ENCODE results near the gene SCGB3A1. TPM values are rescaled to one million over a fixed set of nuclear protein-coding genes. Genes with fewer than 3 reads are reported as not detected.

The SCGB3A1 gene
- total and polyA plus RNA-seq, 3 experiments from 2014 or later, result 0.95 to 2.0 (median 1.6) TPM

GRCh38 chr5:180553530-180553929 is 37.8 kb downstream of the SCGB3A1 start:
- no peaks in the 10 kb centered on the region for H3K36me3 ChIP-seq (ENCODE audit: insufficient read depth, low read length)

GRCh38 chr5:180548563-180548962 is 42.7 kb downstream of the SCGB3A1 start:
- CTCF ChIA-PET, result no interaction called here
- Mint-ChIP-seq H3K27ac (peak overlapping the region in 4 of 8 donors; percentile 30 to 68 (median 45)), H3K4me3 (no peak overlapping the region)

More at GRCh38 chr5:180553530-180553929, 37.8 kb downstream of the SCGB3A1 start:
- POLR2A ChIA-PET, result no interaction called here
- Histone ChIP-seq H3K27ac (ENCODE audit: low read depth, low read length) (peak overlapping the region; percentile 52), H3K4me1 (ENCODE audit: insufficient read depth, low read length) (no peaks in the 10 kb centered on the region), H3K4me3 (ENCODE audit: low read length) (no peak overlapping the region), H3K9me3 (ENCODE audit: low read length) (no peaks in the 10 kb centered on the region), H3K27me3 (ENCODE audit: insufficient read depth, low read length, poor library complexity, severe bottlenecking) (no peaks in the 10 kb centered on the region)
- Mint-ChIP-seq H3K27ac (peak overlapping the region in 4 of 8 donors; percentile 0 to 57 (median 26)), H3K4me3 (no peak overlapping the region), H3K9me3 (no peaks in the 10 kb centered on the region), H3K4me1 (peaks cover 13 to 30% (median 22%) of the 10 kb centered on the region in 3 donors), H3K27me3 (no peaks in the 10 kb centered on the region), H3K36me3 (peaks cover 0 to 80% (median 21%) of the 10 kb centered on the region in 3 donors)
- CTCF ChIA-PET, result interaction anchor here (0.9 to 1.1 kb wide), 2 partner anchors 14 to 82 kb away, joined by 4 read pairs; no protein-coding TSS in a partner anchor
- DNase-seq, result no peak

GRCh38 chr5:180545248-180545647 is 46.1 kb downstream of the SCGB3A1 start:
- Histone ChIP-seq H3K27ac (ENCODE audit: low read depth, low read length) (no peak overlapping the region), H3K4me1 (ENCODE audit: insufficient read depth, low read length) (no peaks in the 10 kb centered on the region), H3K36me3 (ENCODE audit: insufficient read depth, low read length) (peaks cover 7% of the 10 kb centered on the region), H3K27me3 (ENCODE audit: insufficient read depth, low read length, poor library complexity, severe bottlenecking) (no peaks in the 10 kb centered on the region), H3K4me3 (ENCODE audit: low read length) (no peak overlapping the region), H3K9me3 (ENCODE audit: low read length) (no peaks in the 10 kb centered on the region)
- no peaks in the 10 kb centered on the region for H3K27me3 Mint-ChIP-seq
- H3K27ac Mint-ChIP-seq, result peak overlapping the region in 1 of 8 donors; percentile 55
- CTCF ChIA-PET, result no interaction called here
- H3K9me3 Mint-ChIP-seq, result no peaks in the 10 kb centered on the region
- POLR2A ChIA-PET, result no interaction called here
- H3K4me1 Mint-ChIP-seq, result peaks cover 27 to 49% (median 29%) of the 10 kb centered on the region in 3 donors
- no peak overlapping the region for H3K4me3 Mint-ChIP-seq
- H3K36me3 Mint-ChIP-seq, result peaks cover 4 to 65% (median 10%) of the 10 kb centered on the region in 3 donors
- DNase-seq, result no peak

More at GRCh38 chr5:180548563-180548962, 42.7 kb downstream of the SCGB3A1 start:
- Histone ChIP-seq H3K9me3 (ENCODE audit: low read length) (no peaks in the 10 kb centered on the region), H3K27ac (ENCODE audit: low read depth, low read length) (no peak overlapping the region), H3K27me3 (ENCODE audit: insufficient read depth, low read length, poor library complexity, severe bottlenecking) (no peaks in the 10 kb centered on the region), H3K36me3 (ENCODE audit: insufficient read depth, low read length) (no peaks in the 10 kb centered on the region), H3K4me3 (ENCODE audit: low read length) (no peak overlapping the region), H3K4me1 (ENCODE audit: insufficient read depth, low read length) (no peaks in the 10 kb centered on the region)
- H3K4me1 Mint-ChIP-seq, result peaks cover 22 to 36% (median 26%) of the 10 kb centered on the region in 3 donors
- no peaks in the 10 kb centered on the region for H3K9me3 Mint-ChIP-seq
- POLR2A ChIA-PET, result no interaction called here
- H3K27me3 Mint-ChIP-seq, result no peaks in the 10 kb centered on the region
- no peak for DNase-seq
- peaks cover 0 to 71% (median 17%) of the 10 kb centered on the region in 3 donors for H3K36me3 Mint-ChIP-seq

DNA sequence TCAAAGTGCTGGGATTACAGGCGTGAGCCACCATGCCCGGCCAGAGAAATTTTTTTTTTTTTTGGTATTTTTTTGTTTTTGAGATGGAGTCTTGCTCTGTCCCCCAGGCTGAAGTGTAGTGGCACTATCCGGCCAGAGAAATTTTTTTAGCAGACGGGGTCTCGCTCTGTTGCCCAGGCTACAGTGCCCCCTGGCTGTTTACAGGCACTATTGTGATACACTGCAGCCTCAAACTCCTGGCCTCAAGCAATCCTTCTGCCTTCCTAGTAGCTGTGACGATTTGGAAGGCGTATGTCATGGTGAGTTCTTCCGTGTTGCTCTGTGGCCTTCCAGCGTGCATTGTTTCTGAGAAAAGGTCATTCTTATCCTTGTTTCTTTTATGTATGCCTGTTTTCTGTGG is 49.6 kb downstream of the SCGB3A1 start:
- H3K27ac Mint-ChIP-seq, result peak overlapping the region in 2 of 8 donors; percentile 78 to 84
- no peaks in the 10 kb centered on the region for H3K27me3 Mint-ChIP-seq
- peaks cover 22 to 59% (median 47%) of the 10 kb centered on the region in 3 donors for H3K4me1 Mint-ChIP-seq
- no peak overlapping the region for H3K4me3 Mint-ChIP-seq
- H3K27me3 ChIP-seq (ENCODE audit: insufficient read depth, low read length, poor library complexity, severe bottlenecking), result no peaks in the 10 kb centered on the region
- no peak overlapping the region for H3K27ac ChIP-seq (ENCODE audit: low read depth, low read length)
- ChIA-PET POLR2A (no interaction called here), CTCF (interaction anchor here (1.4 kb wide), 1 partner anchor 65 kb away, joined by 3 read pairs; no protein-coding TSS in a partner anchor)
- no peaks in the 10 kb centered on the region for H3K9me3 ChIP-seq (ENCODE audit: low read length)
- no peaks in the 10 kb centered on the region for H3K9me3 Mint-ChIP-seq
- no peak for DNase-seq
- no peaks in the 10 kb centered on the region for H3K4me1 ChIP-seq (ENCODE audit: insufficient read depth, low read length)
- peaks cover 7% of the 10 kb centered on the region for H3K36me3 ChIP-seq (ENCODE audit: insufficient read depth, low read length)
- H3K4me3 ChIP-seq (ENCODE audit: low read length), result no peak overlapping the region
- H3K36me3 Mint-ChIP-seq, result peaks cover 4 to 55% (median 14%) of the 10 kb centered on the region in 3 donors

Other genes with a start within 250 kb of the SCGB3A1 start
- gene GFPT2, start 238.2 kb downstream of the SCGB3A1 start, total RNA-seq, result 1 to 10 TPM; 1.7 to 1.9 TPM
- 0.41 TPM for gene GFPT2, start 238.2 kb downstream of the SCGB3A1 start, polyA plus RNA-seq
- gene CNOT6, start 97.1 kb downstream of the SCGB3A1 start, total RNA-seq, result 10 to 100 TPM; 36.0 to 39.9 TPM
- 11.4 TPM for gene CNOT6, start 97.1 kb downstream of the SCGB3A1 start, polyA plus RNA-seq
- 1 to 10 TPM; 6.0 to 8.2 TPM for gene FLT4, start 58.1 kb upstream of the SCGB3A1 start, total RNA-seq
- 12.7 TPM for gene FLT4, start 58.1 kb upstream of the SCGB3A1 start, polyA plus RNA-seq
- gene OR2Y1, start 148.6 kb upstream of the SCGB3A1 start, total RNA-seq, result not detected
- gene OR2Y1, start 148.6 kb upstream of the SCGB3A1 start, polyA plus RNA-seq, result not detected
- 100 to 1,000 TPM; 125 to 132 TPM for gene MGAT1, start 211.3 kb upstream of the SCGB3A1 start, total RNA-seq
- gene MGAT1, start 211.3 kb upstream of the SCGB3A1 start, polyA plus RNA-seq, result 157 TPM